Endodermal cell (in vitro differentiated cells): Measurements from ENCODE around the gene INPP5K. TPM values are rescaled to one million over a fixed set of nuclear protein-coding genes. Genes with fewer than 3 reads are reported as not detected.

Source experiments
- DNase-seq: peaks from one replicate; pipeline ENCODE4 v3.0.0-alpha.2; 2017
- H3K27ac ChIP-seq: 2 replicates; pipeline ENCODE4 v1.5.1; 2013; ENCODE audit warnings: mild to moderate bottlenecking, low read depth, low read length, moderate library complexity
- H3K27me3 ChIP-seq: 2 replicates; pipeline ENCODE4 v1.6.1; 2013; ENCODE audit warnings: mild to moderate bottlenecking, low read length, moderate library complexity; ENCODE audit not compliant: insufficient read depth, control insufficient read depth, poor library complexity, severe bottlenecking
- H3K36me3 ChIP-seq: 2 replicates; pipeline ENCODE4 v1.7.0; 2013; ENCODE audit warnings: mild to moderate bottlenecking, low read length, moderate library complexity; ENCODE audit not compliant: control insufficient read depth, insufficient read depth
- H3K4me1 ChIP-seq: one replicate; pipeline ENCODE4 v1.7.0; 2013; ENCODE audit warnings: low read length; ENCODE audit not compliant: control insufficient read depth, insufficient read depth
- H3K4me3 ChIP-seq: 2 replicates; pipeline ENCODE4 v1.5.1; 2013; ENCODE audit warnings: mild to moderate bottlenecking, low read length, moderate library complexity
- H3K9ac ChIP-seq: 2 replicates; pipeline ENCODE4 v1.6.1; 2013; ENCODE audit warnings: mild to moderate bottlenecking, low read length, moderate library complexity; ENCODE audit not compliant: poor library complexity, severe bottlenecking; ENCODE audit errors: extremely low read depth
- H3K9me3 ChIP-seq: 2 replicates; pipeline ENCODE4 v1.6.1; 2013; ENCODE audit warnings: mild to moderate bottlenecking, low read length, moderate library complexity; ENCODE audit not compliant: control insufficient read depth
- H3K27ac Mint-ChIP-seq: 2 replicates; pipeline ENCODE4 v1.8.0; 2020; ENCODE audit warnings: mixed read lengths
- H3K27me3 Mint-ChIP-seq: 2 replicates; pipeline ENCODE4 v1.8.0; 2021; ENCODE audit warnings: mild to moderate bottlenecking, mixed read lengths; ENCODE audit not compliant: insufficient read depth
- H3K36me3 Mint-ChIP-seq: 2 replicates; pipeline ENCODE4 v1.8.0; 2020; ENCODE audit warnings: low read depth, mixed read lengths
- H3K4me1 Mint-ChIP-seq: 2 replicates; pipeline ENCODE4 v1.8.0; 2020; ENCODE audit warnings: mixed read lengths
- H3K4me3 Mint-ChIP-seq: 2 replicates; pipeline ENCODE4 v1.8.0; 2020; ENCODE audit warnings: mild to moderate bottlenecking, moderate library complexity, mixed read lengths
- H3K9me3 Mint-ChIP-seq: 2 replicates; pipeline ENCODE4 v1.8.0; 2020; ENCODE audit warnings: mild to moderate bottlenecking, mixed read lengths
- WGBS, 2 experiments: methylation state at CpG; one replicate each; pipeline versions ENCODE4 v1.1.5 to v1.1.7; 2013; ENCODE audit warnings: missing lambda C conversion rate in 2 of 2, mixed read lengths in 1 of 2; ENCODE audit not compliant: insufficient coverage in 1 of 2, insufficient read length in 1 of 2; 5-methylcytosine and 5-hydroxymethylcytosine counted together
- total RNA-seq, 2 donors: library from RNA; stranded (reverse); fragmentation: NEBNext Ultra II Directional in 1 of 2; extraction: Animal tissue kit (Norgen Biotek cat#: 25700) in 1 of 2; gene quantifications; 2 replicates in 1 of 2; 3 replicates in 1 of 2; pipeline ENCODE4 v1.2.1, GENCODE V29; 2021
- TF ChIP-seq, protein P1 (sequence below): fragments of 200-600 bp; sonication (generic); conservative IDR thresholded peaks from 2 replicates; pipeline ENCODE4 v1.5.0; 2021; ENCODE audit warnings: antibody characterized with exemption, mild to moderate bottlenecking

INPP5K gene
- total RNA-seq, 2 donors from 2014 or later = 22.2 to 30.0 TPM

GRCh38 chr17:1548032-1548431 lies 31.6 kb upstream of the INPP5K start:
- H3K27ac Mint-ChIP-seq = peak overlapping the region; percentile 59
- Histone ChIP-seq H3K4me3 (no peak overlapping the region), H3K9me3 (no peaks in the 10 kb centered on the region), H3K27me3 (no peaks in the 10 kb centered on the region), H3K36me3 (peaks cover 51% of the 10 kb centered on the region), H3K4me1 (peaks cover 2% of the 10 kb centered on the region), H3K9ac (no peak overlapping the region), H3K27ac (no peak overlapping the region)
- H3K4me3 Mint-ChIP-seq = no peak overlapping the region
- H3K36me3 Mint-ChIP-seq = peaks cover 60% of the 10 kb centered on the region
- 95 to 97% methylated on average over 11 to 18 of the region's 18 CpGs for WGBS, 2 experiments
- H3K27me3 Mint-ChIP-seq = no peaks in the 10 kb centered on the region
- H3K9me3 Mint-ChIP-seq = no peaks in the 10 kb centered on the region
- H3K4me1 Mint-ChIP-seq = peaks cover 14% of the 10 kb centered on the region
- DNase-seq = no peak
- TF ChIP-seq, protein P1, sequence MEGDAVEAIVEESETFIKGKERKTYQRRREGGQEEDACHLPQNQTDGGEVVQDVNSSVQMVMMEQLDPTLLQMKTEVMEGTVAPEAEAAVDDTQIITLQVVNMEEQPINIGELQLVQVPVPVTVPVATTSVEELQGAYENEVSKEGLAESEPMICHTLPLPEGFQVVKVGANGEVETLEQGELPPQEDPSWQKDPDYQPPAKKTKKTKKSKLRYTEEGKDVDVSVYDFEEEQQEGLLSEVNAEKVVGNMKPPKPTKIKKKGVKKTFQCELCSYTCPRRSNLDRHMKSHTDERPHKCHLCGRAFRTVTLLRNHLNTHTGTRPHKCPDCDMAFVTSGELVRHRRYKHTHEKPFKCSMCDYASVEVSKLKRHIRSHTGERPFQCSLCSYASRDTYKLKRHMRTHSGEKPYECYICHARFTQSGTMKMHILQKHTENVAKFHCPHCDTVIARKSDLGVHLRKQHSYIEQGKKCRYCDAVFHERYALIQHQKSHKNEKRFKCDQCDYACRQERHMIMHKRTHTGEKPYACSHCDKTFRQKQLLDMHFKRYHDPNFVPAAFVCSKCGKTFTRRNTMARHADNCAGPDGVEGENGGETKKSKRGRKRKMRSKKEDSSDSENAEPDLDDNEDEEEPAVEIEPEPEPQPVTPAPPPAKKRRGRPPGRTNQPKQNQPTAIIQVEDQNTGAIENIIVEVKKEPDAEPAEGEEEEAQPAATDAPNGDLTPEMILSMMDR = no peak

DNA sequence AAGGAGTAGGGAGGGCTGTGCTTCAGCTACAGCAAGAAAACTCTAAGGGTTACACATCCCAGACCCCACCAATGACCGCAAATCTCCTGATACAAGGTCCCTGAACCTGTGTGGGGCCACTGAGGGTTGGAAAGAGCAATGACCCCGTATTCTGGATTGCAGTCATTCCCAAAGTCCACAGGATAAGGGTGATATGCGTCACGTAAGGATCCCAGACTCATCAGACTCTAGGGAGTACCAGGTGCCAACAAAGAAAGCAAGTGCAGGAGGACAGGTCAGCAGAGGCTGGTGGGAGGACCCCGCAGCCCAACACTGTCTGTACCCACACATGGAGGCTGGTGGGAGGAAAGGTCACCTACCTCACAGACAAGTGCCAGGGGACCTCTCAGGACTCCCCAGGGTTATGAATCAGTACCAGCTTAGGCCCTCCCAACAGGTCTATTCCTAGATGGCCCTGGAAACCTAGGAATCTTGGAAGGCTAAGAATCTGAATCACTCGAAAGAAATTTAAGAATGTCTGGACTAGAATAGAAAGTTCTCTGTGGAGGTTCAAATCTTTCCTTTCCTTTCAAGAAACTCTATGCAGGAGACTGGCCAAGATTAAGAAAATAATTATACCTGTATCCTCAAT lies 30.0 kb upstream of the INPP5K start:
- peaks cover 51% of the 10 kb centered on the region for H3K36me3 Mint-ChIP-seq
- no peaks in the 10 kb centered on the region for H3K9me3 ChIP-seq
- H3K4me3 ChIP-seq = no peak overlapping the region
- no peak overlapping the region for H3K27ac Mint-ChIP-seq
- TF ChIP-seq, protein P1 = no peak
- H3K4me1 Mint-ChIP-seq = peaks cover 29% of the 10 kb centered on the region
- no peak overlapping the region for H3K4me3 Mint-ChIP-seq
- DNase-seq = no peak
- H3K4me1 ChIP-seq = peaks cover 7% of the 10 kb centered on the region
- WGBS, 2 experiments = 95 to 98% methylated on average over 4 to 6 of the region's 6 CpGs
- peaks cover 39% of the 10 kb centered on the region for H3K36me3 ChIP-seq
- H3K27ac ChIP-seq = no peak overlapping the region
- no peaks in the 10 kb centered on the region for H3K27me3 ChIP-seq
- no peak overlapping the region for H3K9ac ChIP-seq
- H3K27me3 Mint-ChIP-seq = no peaks in the 10 kb centered on the region
- H3K9me3 Mint-ChIP-seq = no peaks in the 10 kb centered on the region

- H3K27ac Mint-ChIP-seq = no peak overlapping the region
- no peaks in the 10 kb centered on the region for H3K27me3 Mint-ChIP-seq
- H3K27ac ChIP-seq = no peak overlapping the region
- peaks cover 7% of the 10 kb centered on the region for H3K4me1 ChIP-seq
- peaks cover 30% of the 10 kb centered on the region for H3K4me1 Mint-ChIP-seq
- DNase-seq = no peak
- H3K9me3 Mint-ChIP-seq = no peaks in the 10 kb centered on the region
- TF ChIP-seq, protein P1 = no peak
- H3K9ac ChIP-seq = no peak overlapping the region
- peaks cover 42% of the 10 kb centered on the region for H3K36me3 ChIP-seq
- no peaks in the 10 kb centered on the region for H3K27me3 ChIP-seq
- no peak overlapping the region for H3K4me3 ChIP-seq
- H3K4me3 Mint-ChIP-seq = no peak overlapping the region
- WGBS, 2 experiments = 96 to 97% methylated on average over 7 to 9 of the region's 9 CpGs
- no peaks in the 10 kb centered on the region for H3K9me3 ChIP-seq
- H3K36me3 Mint-ChIP-seq = peaks cover 50% of the 10 kb centered on the region
These were observed 29.2 kb upstream of the INPP5K start for GRCh38 chr17:1545618-1546017.
